ENCODE data around the gene ATP6V1G2.

ATP6V1G2 gene

DNA sequence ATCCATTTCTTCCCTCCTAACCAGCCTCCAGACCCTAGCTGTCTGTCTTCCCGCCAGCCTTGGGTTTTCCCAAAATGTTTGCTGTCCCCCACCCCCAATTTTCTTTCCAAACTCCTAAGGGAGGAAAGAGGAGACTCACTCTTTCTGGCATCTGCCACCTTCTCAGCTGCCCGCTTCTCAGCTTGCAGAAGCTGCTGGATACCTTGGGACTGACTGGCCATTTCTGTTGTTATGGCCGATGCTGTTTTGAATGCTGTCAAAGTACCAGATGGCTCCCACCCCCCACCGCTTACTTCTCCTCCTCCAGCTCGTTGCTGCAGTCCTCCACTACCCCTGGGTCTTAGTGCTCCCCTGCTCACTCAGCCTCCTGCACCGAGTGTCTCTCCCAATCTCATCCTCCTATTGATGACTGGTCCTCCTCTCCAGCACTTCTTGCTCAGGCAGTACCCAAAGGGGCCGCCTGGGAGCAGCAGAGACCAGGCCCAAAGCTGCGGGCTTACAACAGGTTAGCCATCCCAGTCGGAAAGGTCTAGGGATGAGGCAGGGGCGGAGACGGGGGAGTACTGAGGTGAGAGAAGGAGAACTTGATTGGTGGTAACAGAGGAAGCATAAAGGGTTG, at the start of gene ATP6V1G2 (continued):
- TF ChIP-seq ZFHX2 (tag by site-specific recombination; conservative IDR thresholded peaks at IDR 0.05) (0 out of 2 replicates have a peak, but pooled peaks have one; percentile 54), YY2 (tag by site-specific recombination; IDR thresholded peaks at IDR 0.05) (peak; percentile 79), ZNF660 (tag by site-specific recombination; IDR thresholded peaks at IDR 0.05) (peak; percentile 96), ZNF624 (tag by site-specific recombination; IDR thresholded peaks at IDR 0.05) (no peak), ZNF16 (tag by site-specific recombination; IDR thresholded peaks at IDR 0.05; ENCODE audit: low read depth) (no peak), KLF8 (tag by site-specific recombination; IDR thresholded peaks at IDR 0.05) (no peak; the same call in 1 of the 2 replicates), ZNF175 (tag by site-specific recombination; IDR thresholded peaks at IDR 0.05) (no peak), WT1 (tag by site-specific recombination; IDR thresholded peaks at IDR 0.05) (no peak; the same call in none of the 2 replicates), ZNF138 (tag by site-specific recombination; IDR thresholded peaks at IDR 0.05; ENCODE audit: borderline replicate concordance) (no peak), GLI4 (tag by site-specific recombination; IDR thresholded peaks at IDR 0.05) (no peak), ZNF843 (tag by site-specific recombination; IDR thresholded peaks at IDR 0.05) (no peak), IKZF3 (tag by site-specific recombination; IDR thresholded peaks at IDR 0.05) (peak; percentile 99), SP2 (tag by site-specific recombination; IDR thresholded peaks at IDR 0.05) (peak; percentile 75), ZNF292 (tag by site-specific recombination; IDR thresholded peaks at IDR 0.05; ENCODE audit: borderline replicate concordance, low read depth) (no peak), MZF1 (tag by site-specific recombination; IDR thresholded peaks at IDR 0.05; ENCODE audit: borderline replicate concordance) (no peak), ZIC2 (tag by site-specific recombination; IDR thresholded peaks at IDR 0.05) (peak; percentile 44; the same call in 1 of the 2 replicates), ZNF324 (tag by site-specific recombination; IDR thresholded peaks at IDR 0.05) (no peak), ZFP69B (tag by site-specific recombination; IDR thresholded peaks at IDR 0.05) (0 out of 2 replicates have a peak, but pooled peaks have one; percentile 31), ZEB2 (tag by site-specific recombination; IDR thresholded peaks at IDR 0.05) (peak; percentile 85; the same call in 1 of the 2 replicates), ZNF211 (tag by site-specific recombination; IDR thresholded peaks at IDR 0.05; ENCODE audit: low read depth) (no peak), ZNF561 (tag by site-specific recombination; IDR thresholded peaks at IDR 0.05; ENCODE audit: borderline replicate concordance) (0 out of 2 replicates have a peak, but pooled peaks have one; percentile 39), KLF10 (tag by site-specific recombination; IDR thresholded peaks at IDR 0.05) (peak; percentile 37; the same call in 1 of the 2 replicates), ZNF335 (tag by site-specific recombination; conservative IDR thresholded peaks at IDR 0.05) (peak; percentile 59), GLIS1 (tag by site-specific recombination; IDR thresholded peaks at IDR 0.05) (peak; percentile 86), ZNF600 (tag by site-specific recombination; IDR thresholded peaks at IDR 0.05) (peak; percentile 8; the same call in 1 of the 2 replicates)
- TF ChIP-seq, protein P1, sequence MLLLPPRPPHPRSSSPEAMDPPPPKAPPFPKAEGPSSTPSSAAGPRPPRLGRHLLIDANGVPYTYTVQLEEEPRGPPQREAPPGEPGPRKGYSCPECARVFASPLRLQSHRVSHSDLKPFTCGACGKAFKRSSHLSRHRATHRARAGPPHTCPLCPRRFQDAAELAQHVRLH (tag by site-specific recombination; IDR thresholded peaks at IDR 0.05): no peak
- TF ChIP-seq, protein P2, sequence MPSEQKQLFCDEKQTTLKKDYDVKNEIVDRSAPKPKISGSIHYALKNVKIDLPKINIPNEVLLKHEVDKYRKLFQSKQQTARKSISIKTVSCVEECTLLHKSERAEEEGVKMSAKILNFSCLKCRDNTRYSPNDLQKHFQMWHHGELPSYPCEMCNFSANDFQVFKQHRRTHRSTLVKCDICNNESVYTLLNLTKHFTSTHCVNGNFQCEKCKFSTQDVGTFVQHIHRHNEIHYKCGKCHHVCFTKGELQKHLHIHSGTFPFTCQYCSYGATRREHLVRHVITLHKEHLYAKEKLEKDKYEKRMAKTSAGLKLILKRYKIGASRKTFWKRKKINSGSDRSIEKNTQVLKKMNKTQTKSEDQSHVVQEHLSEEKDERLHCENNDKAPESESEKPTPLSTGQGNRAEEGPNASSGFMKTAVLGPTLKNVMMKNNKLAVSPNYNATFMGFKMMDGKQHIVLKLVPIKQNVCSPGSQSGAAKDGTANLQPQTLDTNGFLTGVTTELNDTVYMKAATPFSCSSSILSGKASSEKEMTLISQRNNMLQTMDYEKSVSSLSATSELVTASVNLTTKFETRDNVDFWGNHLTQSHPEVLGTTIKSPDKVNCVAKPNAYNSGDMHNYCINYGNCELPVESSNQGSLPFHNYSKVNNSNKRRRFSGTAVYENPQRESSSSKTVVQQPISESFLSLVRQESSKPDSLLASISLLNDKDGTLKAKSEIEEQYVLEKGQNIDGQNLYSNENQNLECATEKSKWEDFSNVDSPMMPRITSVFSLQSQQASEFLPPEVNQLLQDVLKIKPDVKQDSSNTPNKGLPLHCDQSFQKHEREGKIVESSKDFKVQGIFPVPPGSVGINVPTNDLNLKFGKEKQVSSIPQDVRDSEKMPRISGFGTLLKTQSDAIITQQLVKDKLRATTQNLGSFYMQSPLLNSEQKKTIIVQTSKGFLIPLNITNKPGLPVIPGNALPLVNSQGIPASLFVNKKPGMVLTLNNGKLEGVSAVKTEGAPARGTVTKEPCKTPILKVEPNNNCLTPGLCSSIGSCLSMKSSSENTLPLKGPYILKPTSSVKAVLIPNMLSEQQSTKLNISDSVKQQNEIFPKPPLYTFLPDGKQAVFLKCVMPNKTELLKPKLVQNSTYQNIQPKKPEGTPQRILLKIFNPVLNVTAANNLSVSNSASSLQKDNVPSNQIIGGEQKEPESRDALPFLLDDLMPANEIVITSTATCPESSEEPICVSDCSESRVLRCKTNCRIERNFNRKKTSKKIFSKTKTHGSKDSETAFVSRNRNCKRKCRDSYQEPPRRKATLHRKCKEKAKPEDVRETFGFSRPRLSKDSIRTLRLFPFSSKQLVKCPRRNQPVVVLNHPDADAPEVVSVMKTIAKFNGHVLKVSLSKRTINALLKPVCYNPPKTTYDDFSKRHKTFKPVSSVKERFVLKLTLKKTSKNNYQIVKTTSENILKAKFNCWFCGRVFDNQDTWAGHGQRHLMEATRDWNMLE (tag by site-specific recombination; conservative IDR thresholded peaks at IDR 0.05; ENCODE audit: low read depth): no peak
- TF ChIP-seq, protein P3, sequence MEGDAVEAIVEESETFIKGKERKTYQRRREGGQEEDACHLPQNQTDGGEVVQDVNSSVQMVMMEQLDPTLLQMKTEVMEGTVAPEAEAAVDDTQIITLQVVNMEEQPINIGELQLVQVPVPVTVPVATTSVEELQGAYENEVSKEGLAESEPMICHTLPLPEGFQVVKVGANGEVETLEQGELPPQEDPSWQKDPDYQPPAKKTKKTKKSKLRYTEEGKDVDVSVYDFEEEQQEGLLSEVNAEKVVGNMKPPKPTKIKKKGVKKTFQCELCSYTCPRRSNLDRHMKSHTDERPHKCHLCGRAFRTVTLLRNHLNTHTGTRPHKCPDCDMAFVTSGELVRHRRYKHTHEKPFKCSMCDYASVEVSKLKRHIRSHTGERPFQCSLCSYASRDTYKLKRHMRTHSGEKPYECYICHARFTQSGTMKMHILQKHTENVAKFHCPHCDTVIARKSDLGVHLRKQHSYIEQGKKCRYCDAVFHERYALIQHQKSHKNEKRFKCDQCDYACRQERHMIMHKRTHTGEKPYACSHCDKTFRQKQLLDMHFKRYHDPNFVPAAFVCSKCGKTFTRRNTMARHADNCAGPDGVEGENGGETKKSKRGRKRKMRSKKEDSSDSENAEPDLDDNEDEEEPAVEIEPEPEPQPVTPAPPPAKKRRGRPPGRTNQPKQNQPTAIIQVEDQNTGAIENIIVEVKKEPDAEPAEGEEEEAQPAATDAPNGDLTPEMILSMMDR (tag by site-specific recombination; IDR thresholded peaks at IDR 0.05): peak; percentile 87
- TF ChIP-seq, protein P4, sequence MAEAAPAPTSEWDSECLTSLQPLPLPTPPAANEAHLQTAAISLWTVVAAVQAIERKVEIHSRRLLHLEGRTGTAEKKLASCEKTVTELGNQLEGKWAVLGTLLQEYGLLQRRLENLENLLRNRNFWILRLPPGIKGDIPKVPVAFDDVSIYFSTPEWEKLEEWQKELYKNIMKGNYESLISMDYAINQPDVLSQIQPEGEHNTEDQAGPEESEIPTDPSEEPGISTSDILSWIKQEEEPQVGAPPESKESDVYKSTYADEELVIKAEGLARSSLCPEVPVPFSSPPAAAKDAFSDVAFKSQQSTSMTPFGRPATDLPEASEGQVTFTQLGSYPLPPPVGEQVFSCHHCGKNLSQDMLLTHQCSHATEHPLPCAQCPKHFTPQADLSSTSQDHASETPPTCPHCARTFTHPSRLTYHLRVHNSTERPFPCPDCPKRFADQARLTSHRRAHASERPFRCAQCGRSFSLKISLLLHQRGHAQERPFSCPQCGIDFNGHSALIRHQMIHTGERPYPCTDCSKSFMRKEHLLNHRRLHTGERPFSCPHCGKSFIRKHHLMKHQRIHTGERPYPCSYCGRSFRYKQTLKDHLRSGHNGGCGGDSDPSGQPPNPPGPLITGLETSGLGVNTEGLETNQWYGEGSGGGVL (tag by site-specific recombination; IDR thresholded peaks at IDR 0.05): peak; percentile 54
- TF ChIP-seq, protein P5, sequence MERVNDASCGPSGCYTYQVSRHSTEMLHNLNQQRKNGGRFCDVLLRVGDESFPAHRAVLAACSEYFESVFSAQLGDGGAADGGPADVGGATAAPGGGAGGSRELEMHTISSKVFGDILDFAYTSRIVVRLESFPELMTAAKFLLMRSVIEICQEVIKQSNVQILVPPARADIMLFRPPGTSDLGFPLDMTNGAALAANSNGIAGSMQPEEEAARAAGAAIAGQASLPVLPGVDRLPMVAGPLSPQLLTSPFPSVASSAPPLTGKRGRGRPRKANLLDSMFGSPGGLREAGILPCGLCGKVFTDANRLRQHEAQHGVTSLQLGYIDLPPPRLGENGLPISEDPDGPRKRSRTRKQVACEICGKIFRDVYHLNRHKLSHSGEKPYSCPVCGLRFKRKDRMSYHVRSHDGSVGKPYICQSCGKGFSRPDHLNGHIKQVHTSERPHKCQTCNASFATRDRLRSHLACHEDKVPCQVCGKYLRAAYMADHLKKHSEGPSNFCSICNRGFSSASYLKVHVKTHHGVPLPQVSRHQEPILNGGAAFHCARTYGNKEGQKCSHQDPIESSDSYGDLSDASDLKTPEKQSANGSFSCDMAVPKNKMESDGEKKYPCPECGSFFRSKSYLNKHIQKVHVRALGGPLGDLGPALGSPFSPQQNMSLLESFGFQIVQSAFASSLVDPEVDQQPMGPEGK (tag by site-specific recombination; IDR thresholded peaks at IDR 0.05): 0 out of 2 replicates have a peak, but pooled peaks have one; percentile 30

Measured in HEK293 (cell line).